PFSK-1 (cell line): ENCODE results near the gene NOTUM.

Experiments
- POLR2AphosphoS5 ChIP-seq: IDR thresholded peaks from 2 replicates; pipeline ENCODE4 v1.6.1; 2012; ENCODE audit warnings: low read depth, mild to moderate bottlenecking, control low read depth, low read length, moderate library complexity
- REST ChIP-seq, 2 experiments: IDR thresholded peaks; 2 replicates each; pipeline versions ENCODE4 v1.6.1 to v1.8.0; 2011 to 2012; ENCODE audit warnings: low read depth in 2 of 2, low read length in 2 of 2, control low read depth in 1 of 2, inconsistent platforms in 1 of 2, mild to moderate bottlenecking in 1 of 2, moderate library complexity in 1 of 2; ENCODE audit not compliant: insufficient read depth in 1 of 2
- SIN3A ChIP-seq: IDR thresholded peaks from 2 replicates; pipeline ENCODE4 v1.6.1; 2012; ENCODE audit warnings: mild to moderate bottlenecking, low read length, moderate library complexity, borderline replicate concordance; ENCODE audit not compliant: insufficient read depth
- TAF1 ChIP-seq: IDR thresholded peaks from 2 replicates; pipeline ENCODE4 v1.6.1; 2012; ENCODE audit warnings: low read length, control low read depth, borderline replicate concordance; ENCODE audit not compliant: insufficient read depth

GRCh38 chr17:81909231-81909630 lies 51.8 kb downstream of the NOTUM start:
- TF ChIP-seq POLR2AphosphoS5 (no peak), REST (IDR thresholded peaks at IDR 0.05; ENCODE audit: insufficient read depth in 1 of 2, low read depth in 2 of 2, low read length in 2 of 2) (no peak), SIN3A (no peak), TAF1 (no peak)
